ENCODE measurements around the gene IQGAP2.

IQGAP2 gene

GRCh38 chr5:76376148-76376865 is 26.8 kb upstream of the IQGAP2 start:
- no peak for DNase-seq (ENCODE audit: insufficient read length, low spot score)
- no peak for FAIRE-seq
- no peak for TF ChIP-seq POLR2A (IDR thresholded peaks at IDR 0.05; ENCODE audit: low read depth, low read length)

- DNase-seq (ENCODE audit: insufficient read length, low spot score) (no peak), FAIRE-seq (no peak)
- no peak for TF ChIP-seq POLR2A (IDR thresholded peaks at IDR 0.05; ENCODE audit: low read depth, low read length)
These were observed 26.2 kb upstream of the IQGAP2 start for GRCh38 chr5:76376866-76377230.

- no peak for FAIRE-seq
- TF ChIP-seq POLR2A (IDR thresholded peaks at IDR 0.05; ENCODE audit: low read depth, low read length) = no peak
- DNase-seq (ENCODE audit: insufficient read length, low spot score) = no peak
These were observed 24.7 kb upstream of the IQGAP2 start for GRCh38 chr5:76378355-76378754.

- DNase-seq (ENCODE audit: insufficient read length, low spot score) (no peak), FAIRE-seq (no peak)
- no peak for TF ChIP-seq POLR2A (IDR thresholded peaks at IDR 0.05; ENCODE audit: low read depth, low read length)
These were observed 23.8 kb upstream of the IQGAP2 start for GRCh38 chr5:76379316-76379715.

- DNase-seq (ENCODE audit: insufficient read length, low spot score) = no peak
- FAIRE-seq = no peak
- no peak for TF ChIP-seq POLR2A (IDR thresholded peaks at IDR 0.05; ENCODE audit: low read depth, low read length)
These were observed 23.2 kb upstream of the IQGAP2 start for GRCh38 chr5:76379855-76380254.

GRCh38 chr5:76380346-76381066 is 22.6 kb upstream of the IQGAP2 start:
- no peak for DNase-seq (ENCODE audit: insufficient read length, low spot score)
- TF ChIP-seq POLR2A (IDR thresholded peaks at IDR 0.05; ENCODE audit: low read depth, low read length) = no peak
- FAIRE-seq = no peak

- DNase-seq (ENCODE audit: insufficient read length, low spot score) (no peak), FAIRE-seq (no peak)
- no peak for TF ChIP-seq POLR2A (IDR thresholded peaks at IDR 0.05; ENCODE audit: low read depth, low read length)
These were observed 19.8 kb upstream of the IQGAP2 start for GRCh38 chr5:76383126-76383832.

GRCh38 chr5:76384189-76384588 is 18.9 kb upstream of the IQGAP2 start:
- FAIRE-seq = no peak
- no peak for TF ChIP-seq POLR2A (IDR thresholded peaks at IDR 0.05; ENCODE audit: low read depth, low read length)
- no peak for DNase-seq (ENCODE audit: insufficient read length, low spot score)

- no peak for DNase-seq (ENCODE audit: insufficient read length, low spot score)
- TF ChIP-seq POLR2A (IDR thresholded peaks at IDR 0.05; ENCODE audit: low read depth, low read length) = no peak
- no peak for FAIRE-seq
These were observed 18.4 kb upstream of the IQGAP2 start for GRCh38 chr5:76384705-76385104.

GRCh38 chr5:76385540-76385939 is 17.5 kb upstream of the IQGAP2 start:
- DNase-seq (ENCODE audit: insufficient read length, low spot score) = no peak
- no peak for TF ChIP-seq POLR2A (IDR thresholded peaks at IDR 0.05; ENCODE audit: low read depth, low read length)
- FAIRE-seq = no peak

GRCh38 chr5:76386360-76386759 is 16.7 kb upstream of the IQGAP2 start:
- TF ChIP-seq POLR2A (IDR thresholded peaks at IDR 0.05; ENCODE audit: low read depth, low read length) = no peak
- FAIRE-seq = no peak
- no peak for DNase-seq (ENCODE audit: insufficient read length, low spot score)

GRCh38 chr5:76388236-76388635 is 14.8 kb upstream of the IQGAP2 start:
- no peak for FAIRE-seq
- DNase-seq (ENCODE audit: insufficient read length, low spot score) = no peak
- no peak for TF ChIP-seq POLR2A (IDR thresholded peaks at IDR 0.05; ENCODE audit: low read depth, low read length)

GRCh38 chr5:76388791-76389512 is 14.1 kb upstream of the IQGAP2 start:
- DNase-seq (ENCODE audit: insufficient read length, low spot score) (no peak), FAIRE-seq (no peak)
- TF ChIP-seq POLR2A (IDR thresholded peaks at IDR 0.05; ENCODE audit: low read depth, low read length) = no peak

Data from H54 (cell line).